GM19240 (cell line): ENCODE data around the gene GRIA3.

ENCODE experiments used
- DNase-seq: peaks from one replicate; pipeline ENCODE4 v3.0.0; 2011; ENCODE audit warnings: low spot score; ENCODE audit not compliant: insufficient read length

Gene GRIA3

GRCh38 chrX:123184219-123184865, at the start of gene GRIA3:
Gene GRIA3 (plus strand): TSS chrX:123184278. CDS start chrX:123184536, 258 bp downstream.
- DNase-seq, result no peak

GRCh38 chrX:123138473-123138872, 45.6 kb upstream of the GRIA3 start:
- DNase-seq, result no peak

GRCh38 chrX:123140454-123140853, 43.6 kb upstream of the GRIA3 start:
- DNase-seq, result no peak

GRCh38 chrX:123140904-123141303, 43.2 kb upstream of the GRIA3 start:
- no peak for DNase-seq

GRCh38 chrX:123153846-123154335, 30.2 kb upstream of the GRIA3 start:
- DNase-seq, result no peak

GRCh38 chrX:123155327-123155726, 28.8 kb upstream of the GRIA3 start:
- DNase-seq, result no peak

GRCh38 chrX:123157586-123157985, 26.5 kb upstream of the GRIA3 start:
- no peak for DNase-seq

- no peak for DNase-seq
Measured at GRCh38 chrX:123159403-123159802, 24.7 kb upstream of the GRIA3 start.

- no peak for DNase-seq
Measured at GRCh38 chrX:123167621-123168020, 16.5 kb upstream of the GRIA3 start.

- DNase-seq, result no peak
Measured at GRCh38 chrX:123169247-123169901, 14.7 kb upstream of the GRIA3 start.

GRCh38 chrX:123170546-123170945, 13.5 kb upstream of the GRIA3 start:
- no peak for DNase-seq

GRCh38 chrX:123171781-123172180, 12.3 kb upstream of the GRIA3 start:
- no peak for DNase-seq

GRCh38 chrX:123172869-123173268, 11.2 kb upstream of the GRIA3 start:
- DNase-seq, result no peak

GRCh38 chrX:123173833-123174232, 10.2 kb upstream of the GRIA3 start:
- DNase-seq, result no peak

GRCh38 chrX:123175366-123176122, 8.5 kb upstream of the GRIA3 start:
- no peak for DNase-seq

- DNase-seq, result no peak
Measured at GRCh38 chrX:123181233-123181914, 2.7 kb upstream of the GRIA3 start.

- no peak for DNase-seq
Measured at GRCh38 chrX:123184866-123185276, 793 bp downstream of the GRIA3 start.

GRCh38 chrX:123185721-123186120, 1.6 kb downstream of the GRIA3 start:
- DNase-seq, result no peak

GRCh38 chrX:123186801-123187200, 2.7 kb downstream of the GRIA3 start:
- no peak for DNase-seq

GRCh38 chrX:123188081-123188480, 4.0 kb downstream of the GRIA3 start:
- no peak for DNase-seq

GRCh38 chrX:123189338-123189737, 5.3 kb downstream of the GRIA3 start:
- no peak for DNase-seq

GRCh38 chrX:123190096-123190495, 6.0 kb downstream of the GRIA3 start:
- no peak for DNase-seq
